Endothelial cell of umbilical vein (primary cell): Measurements from ENCODE around the gene RALGAPB. TPM values are rescaled to one million over a fixed set of nuclear protein-coding genes. Genes with fewer than 3 reads are reported as not detected.

Experiments
- BruUV-seq: library from RNA; stranded (reverse); fragments of 400-500 nt; replicated peaks from 2 replicates; lab custom pipeline; 2021; lab: Mats Ljungman, UMichigan
- CTCF ChIA-PET: fragments of 300-600, 350-600 bp; sonication (Branson Sonifier 250); formaldehyde crosslinking; loops from one replicate; lab custom pipeline; 2021; ENCODE audit warnings: antibody characterized with exemption, inconsistent platforms; lab: Charles Lee
- POLR2A ChIA-PET: fragments of 300-600, 350-600 bp; sonication (Branson Sonifier 250); formaldehyde crosslinking; loops from one replicate; lab custom pipeline; 2021; ENCODE audit warnings: antibody characterized with exemption, inconsistent platforms; lab: Charles Lee
- DNase-seq: peaks from one replicate; pipeline ENCODE4 v3.0.0-alpha.2; 2011; ENCODE audit warnings: low read depth, low spot score
- FAIRE-seq: peaks from 2 replicates; lab custom pipeline; 2011; peaks lifted over from hg19 to GRCh38; lab: Jason Lieb, UNC
- H2AFZ ChIP-seq: 2 replicates; pipeline ENCODE4 v1.6.0; 2012; ENCODE audit warnings: low read depth, low read length, control low read depth, inconsistent platforms
- H3K27ac ChIP-seq: 2 replicates; pipeline ENCODE4 v1.5.1; 2011; ENCODE audit warnings: low read depth, mild to moderate bottlenecking, control low read depth, low read length, moderate library complexity; ENCODE audit not compliant: insufficient read depth
- H3K27me3 ChIP-seq, 2 experiments: 2 replicates each; pipeline versions ENCODE4 v1.6.0 to v1.6.1; 2011; ENCODE audit warnings: low read length in 2 of 2, mixed read lengths in 1 of 2; ENCODE audit not compliant: control insufficient read depth in 2 of 2, insufficient read depth in 2 of 2
- H3K36me3 ChIP-seq, 2 experiments: 2 replicates in 1 of 2; 3 replicates in 1 of 2; pipeline ENCODE4 v1.5.1; 2011; ENCODE audit warnings: low read length in 2 of 2, mild to moderate bottlenecking in 1 of 2, moderate library complexity in 1 of 2; ENCODE audit not compliant: control insufficient read depth in 2 of 2, insufficient read depth in 2 of 2; ENCODE audit errors: extremely low read depth in 1 of 2
- H3K4me1 ChIP-seq: 3 replicates; pipeline ENCODE4 v1.5.1; 2011; ENCODE audit warnings: mild to moderate bottlenecking, low read length; ENCODE audit not compliant: control insufficient read depth, insufficient read depth; ENCODE audit errors: extremely low read depth
- H3K4me2 ChIP-seq: 2 replicates; pipeline ENCODE4 v1.6.1; 2011; ENCODE audit warnings: low read length, control low read depth, mixed read lengths; ENCODE audit not compliant: insufficient read depth
- H3K4me3 ChIP-seq, 3 experiments: fragments of 200-600 bp in 1 of 3; sonication (generic), shearing (Covaris generic) in 1 of 3; replicated peaks in 1 of 3; 2 replicates each; pipeline ENCODE4 v1.5.1; 2011 to 2016; ENCODE audit warnings: control low read depth in 3 of 3, low read length in 3 of 3, mild to moderate bottlenecking in 2 of 3, inconsistent platforms in 1 of 3, low read depth in 1 of 3, moderate library complexity in 1 of 3; ENCODE audit not compliant: insufficient read depth in 1 of 3
- H3K79me2 ChIP-seq: 2 replicates; pipeline ENCODE4 v1.6.0; 2012; ENCODE audit warnings: low read length, inconsistent platforms; ENCODE audit not compliant: control insufficient read depth, insufficient read depth
- H3K9ac ChIP-seq: replicated peaks from 2 replicates; pipeline ENCODE3; 2011; ENCODE audit warnings: low read length, control low read depth; ENCODE audit not compliant: insufficient read depth; ENCODE audit errors: extremely low read depth
- H3K9me1 ChIP-seq: replicated peaks from 3 replicates; pipeline ENCODE4 v1.6.0; 2011; ENCODE audit warnings: mild to moderate bottlenecking, low read length; ENCODE audit not compliant: control insufficient read depth, insufficient read depth; ENCODE audit errors: extremely low read depth
- H3K9me3 ChIP-seq: replicated peaks from 2 replicates; pipeline ENCODE4 v1.5.1; 2012; ENCODE audit warnings: low read length, inconsistent platforms; ENCODE audit not compliant: control insufficient read depth, insufficient read depth
- H4K20me1 ChIP-seq: replicated peaks from 2 replicates; pipeline ENCODE3; 2011; ENCODE audit warnings: mild to moderate bottlenecking, low read length; ENCODE audit not compliant: control insufficient read depth, insufficient read depth; ENCODE audit errors: extremely low read depth
- CTCF ChIP-seq, 2 donors: IDR thresholded peaks; 1 replicate in 1 of 2; 2 replicates in 1 of 2; pipeline ENCODE4 v1.5.1; 2011; ENCODE audit warnings: low read length in 2 of 2, mild to moderate bottlenecking in 2 of 2, moderate library complexity in 2 of 2, control low read depth in 1 of 2, inconsistent platforms in 1 of 2, low read depth in 1 of 2; ENCODE audit not compliant: insufficient read depth in 1 of 2; ENCODE audit errors: extremely low read depth in 1 of 2
- EZH2 ChIP-seq: IDR thresholded peaks from 2 replicates; pipeline ENCODE4 v1.6.1; 2012; ENCODE audit warnings: borderline replicate concordance, low read depth, mild to moderate bottlenecking, moderate library complexity, low read length, inconsistent platforms; ENCODE audit not compliant: severe bottlenecking
- FOS ChIP-seq: IDR thresholded peaks from 2 replicates; pipeline ENCODE4 v1.6.1; 2011; ENCODE audit warnings: mild to moderate bottlenecking, low read length, moderate library complexity, borderline replicate concordance; ENCODE audit not compliant: insufficient read depth
- GATA2 ChIP-seq: IDR thresholded peaks from 2 replicates; pipeline ENCODE4 v1.7.0; 2011; ENCODE audit warnings: low read depth, mild to moderate bottlenecking, moderate library complexity, mixed read lengths, low read length; ENCODE audit not compliant: insufficient read length, insufficient read depth
- MAX ChIP-seq: IDR thresholded peaks from 2 replicates; pipeline ENCODE4 v1.6.1; 2011; ENCODE audit not compliant: insufficient read depth, insufficient read length
- MYC ChIP-seq: IDR thresholded peaks from one replicate; pipeline ENCODE4 v1.6.1; 2011; ENCODE audit warnings: mild to moderate bottlenecking, low read depth, low read length
- dilution Hi-C: fragments of 300-500 bp; cut with MboI; formaldehyde crosslinking; loops from one replicate; pipeline ENCODE4 v1.15.0; 2019; ENCODE audit warnings: low sequenced_read_pairs; ENCODE audit not compliant: extremely low pct_ligation_motif_present
- intact Hi-C: fragments of 100-400 bp; cut with micrococcal nuclease; formaldehyde crosslinking; loops from one replicate; pipeline ENCODE4 v1.10.0; 2022
- polyA plus RNA-seq, 4 experiments: library from polyadenylated mRNA; depleted of rRNA in 3 of 4; stranded (reverse) in 3 of 4; unstranded in 1 of 4; fragments of >200 nt; gene quantifications; 2 replicates each; pipeline versions ENCODE4 v1.2.1 to v1.2.3, GENCODE V29; 2011 to 2012; ENCODE audit warnings: missing spikeins in 1 of 4
- total RNA-seq: library from RNA; stranded (reverse); gene quantifications from 2 replicates; pipeline ENCODE4 v1.2.3, GENCODE V29; 2021

RALGAPB gene
- total and polyA plus RNA-seq, 2 donors (not counting 3 experiments of a cell fraction or from before 2014, with no cell fraction given): 12.8 to 38.7 TPM

- DNase-seq (no peak), FAIRE-seq (no peak)
- no peaks in the 10 kb centered on the region for H3K9me3 ChIP-seq
- no peaks in the 10 kb centered on the region for H3K27me3 ChIP-seq
- H3K36me3 ChIP-seq: peaks cover 55 to 80% of the 10 kb centered on the region in 2 experiments
- intact Hi-C loops (no loop called here), dilution Hi-C loops (no loop called here)
- peaks cover 62% of the 10 kb centered on the region for H3K79me2 ChIP-seq
- H3K27ac ChIP-seq: no peak overlapping the region
- BruUV-seq: no TSS peak
- H3K4me3 ChIP-seq: no peak overlapping the region
- H2AFZ ChIP-seq: no peak overlapping the region
- no peaks in the 10 kb centered on the region for H3K9me1 ChIP-seq
- H3K9ac ChIP-seq: no peak overlapping the region
- ChIA-PET POLR2A (no interaction called here), CTCF (interaction anchor here (0.6 kb wide), 1 partner anchor 97 kb away, joined by 4 read pairs; no protein-coding TSS in a partner anchor)
- H3K4me1 ChIP-seq: peaks cover 10% of the 10 kb centered on the region
- no peak for TF ChIP-seq MYC
- no peak for TF ChIP-seq EZH2
- no peak for TF ChIP-seq CTCF (IDR thresholded peaks at IDR 0.05; ENCODE audit: extremely low read depth in 1 of 2, insufficient read depth in 1 of 2, low read depth in 1 of 2, low read length in 2 of 2)
- TF ChIP-seq MAX: no peak
- no peak for TF ChIP-seq FOS
- no peak for TF ChIP-seq GATA2
- no peak overlapping the region for H3K4me2 ChIP-seq
- H4K20me1 ChIP-seq: no peaks in the 10 kb centered on the region
These were observed 49.1 kb upstream of the RALGAPB start for GRCh38 chr20:38423541-38423940.
